OCI-LY3 (cell line): ENCODE data around the gene PJA2.
"Not testable (repeated sequence)": the region's sequence is repeated elsewhere in the genome, so short reads cannot be mapped to it uniquely, and the experiment has no call there.

Experiments
- H2AFZ ChIP-seq: fragments of 200-600, 300-600 bp; shearing (Covaris generic); 2 replicates; pipeline ENCODE4 v1.6.0; 2014; ENCODE audit warnings: antibody characterized with exemption, low read depth, low read length
- H3K27ac ChIP-seq: fragments of 200-600, 300-600 bp; sonication (generic); 2 replicates; pipeline ENCODE4 v1.5.1; 2014; ENCODE audit warnings: mild to moderate bottlenecking, low read length, moderate library complexity, mixed read lengths
- H3K27me3 ChIP-seq: fragments of 200-600, 300-600 bp; sonication (generic); 2 replicates; pipeline ENCODE4 v1.6.1; 2014; ENCODE audit warnings: low read depth, low read length, mixed read lengths
- H3K36me3 ChIP-seq: fragments of 200-600, 300-600 bp; sonication (generic); replicated peaks from 2 replicates; pipeline ENCODE3; 2014; ENCODE audit warnings: low read depth, low read length, mixed read lengths
- H3K4me1 ChIP-seq: fragments of 300-600, 200-600 bp; sonication (generic); 2 replicates; pipeline ENCODE4 v1.6.1; 2014; ENCODE audit warnings: low read length, mixed read lengths
- H3K4me2 ChIP-seq: fragments of 200-600, 300-600 bp; sonication (generic); 2 replicates; pipeline ENCODE4 v1.6.1; 2014; ENCODE audit warnings: low read length, mixed read lengths
- H3K4me3 ChIP-seq: fragments of 300-600, 200-600 bp; sonication (generic); 2 replicates; pipeline ENCODE4 v1.5.1; 2014; ENCODE audit warnings: antibody characterized with exemption, mild to moderate bottlenecking, low read length, moderate library complexity
- H3K79me2 ChIP-seq: fragments of 300-600, 200-600 bp; shearing (Covaris generic); 2 replicates; pipeline ENCODE4 v1.6.1; 2014; ENCODE audit warnings: mild to moderate bottlenecking, low read length, mixed read lengths
- H3K9ac ChIP-seq: fragments of 300-600, 200-600 bp; shearing (Covaris generic); 2 replicates; pipeline ENCODE4 v1.6.0; 2014; ENCODE audit warnings: mild to moderate bottlenecking, low read length, moderate library complexity
- H3K9me3 ChIP-seq: fragments of 200-600, 300-600 bp; shearing (Covaris generic); 2 replicates; pipeline ENCODE4 v1.6.1; 2014; ENCODE audit warnings: low read length, mixed read lengths; ENCODE audit not compliant: insufficient read depth
- H4K20me1 ChIP-seq: fragments of 200-600, 300-600 bp; sonication (generic); 2 replicates; pipeline ENCODE4 v1.6.1; 2016; ENCODE audit warnings: low read length, mixed read lengths; ENCODE audit not compliant: insufficient read depth
- EZH2phosphoT487 ChIP-seq: fragments of 200-600 bp; shearing (Covaris generic); IDR thresholded peaks from 2 replicates; pipeline ENCODE4 v1.6.1; 2018; ENCODE audit warnings: antibody characterized with exemption, mixed run types, low read depth
- TF ChIP-seq, protein P1 (sequence below): fragments of 200-600, 300-600 bp; sonication (generic); IDR thresholded peaks from 2 replicates; pipeline ENCODE4 v1.5.1; 2014; ENCODE audit warnings: antibody characterized with exemption, low read length, low read depth

Gene PJA2

DNA sequence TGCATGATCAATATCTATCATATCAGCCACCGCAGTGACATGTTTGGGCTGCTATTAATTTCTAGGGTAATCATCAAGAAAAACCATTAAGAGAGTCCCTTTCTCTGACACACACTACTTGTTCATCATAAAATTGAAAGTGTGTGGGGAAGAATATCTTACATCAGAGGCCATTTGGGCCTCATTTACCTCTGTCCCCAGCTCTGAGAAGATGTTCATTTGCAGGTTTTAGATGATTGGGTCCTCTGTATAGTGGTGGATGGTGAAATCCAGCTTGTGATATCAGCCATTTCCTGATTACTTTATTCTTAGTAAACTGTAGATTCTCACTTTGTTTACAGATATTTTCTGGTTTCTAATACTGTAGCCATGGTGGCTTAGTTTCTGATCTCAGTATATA lies 29.8 kb upstream of the PJA2 start:
- Histone ChIP-seq H3K27me3 (no peaks in the 10 kb centered on the region), H3K9ac (no peak overlapping the region), H3K79me2 (no peaks in the 10 kb centered on the region), H3K4me1 (no peaks in the 10 kb centered on the region), H3K27ac (no peak overlapping the region), H2AFZ (no peak overlapping the region), H3K36me3 (no peaks in the 10 kb centered on the region), H4K20me1 (no peaks in the 10 kb centered on the region), H3K9me3 (no peaks in the 10 kb centered on the region), H3K4me3 (no peak overlapping the region), H3K4me2 (no peak overlapping the region)
- TF ChIP-seq, protein P1, sequence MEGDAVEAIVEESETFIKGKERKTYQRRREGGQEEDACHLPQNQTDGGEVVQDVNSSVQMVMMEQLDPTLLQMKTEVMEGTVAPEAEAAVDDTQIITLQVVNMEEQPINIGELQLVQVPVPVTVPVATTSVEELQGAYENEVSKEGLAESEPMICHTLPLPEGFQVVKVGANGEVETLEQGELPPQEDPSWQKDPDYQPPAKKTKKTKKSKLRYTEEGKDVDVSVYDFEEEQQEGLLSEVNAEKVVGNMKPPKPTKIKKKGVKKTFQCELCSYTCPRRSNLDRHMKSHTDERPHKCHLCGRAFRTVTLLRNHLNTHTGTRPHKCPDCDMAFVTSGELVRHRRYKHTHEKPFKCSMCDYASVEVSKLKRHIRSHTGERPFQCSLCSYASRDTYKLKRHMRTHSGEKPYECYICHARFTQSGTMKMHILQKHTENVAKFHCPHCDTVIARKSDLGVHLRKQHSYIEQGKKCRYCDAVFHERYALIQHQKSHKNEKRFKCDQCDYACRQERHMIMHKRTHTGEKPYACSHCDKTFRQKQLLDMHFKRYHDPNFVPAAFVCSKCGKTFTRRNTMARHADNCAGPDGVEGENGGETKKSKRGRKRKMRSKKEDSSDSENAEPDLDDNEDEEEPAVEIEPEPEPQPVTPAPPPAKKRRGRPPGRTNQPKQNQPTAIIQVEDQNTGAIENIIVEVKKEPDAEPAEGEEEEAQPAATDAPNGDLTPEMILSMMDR = no peak
- no peak for TF ChIP-seq EZH2phosphoT487

DNA sequence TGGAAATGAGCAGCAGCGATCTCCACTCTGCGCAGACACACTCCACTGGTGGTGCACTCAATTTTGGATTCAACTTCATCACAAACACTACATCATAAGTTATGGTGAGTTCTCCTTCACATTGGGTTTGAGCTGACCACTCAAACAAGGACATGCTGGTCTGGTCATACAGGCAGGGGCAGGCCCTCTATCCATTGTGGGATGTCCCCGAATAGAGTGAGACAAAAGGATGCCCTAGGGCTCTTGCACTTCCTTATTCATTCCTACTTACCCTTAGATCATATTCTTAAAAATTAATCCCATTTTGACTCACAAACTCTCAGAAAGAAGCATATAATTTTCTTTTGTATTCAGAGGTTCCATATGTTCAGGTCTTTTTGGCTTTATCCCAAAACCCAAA lies 16.3 kb upstream of the PJA2 start:
- H4K20me1 ChIP-seq = no peaks in the 10 kb centered on the region
- no peak overlapping the region for H3K4me3 ChIP-seq
- H3K79me2 ChIP-seq = no peaks in the 10 kb centered on the region
- no peak overlapping the region for H2AFZ ChIP-seq
- no peak overlapping the region for H3K27ac ChIP-seq
- no peaks in the 10 kb centered on the region for H3K27me3 ChIP-seq
- peaks cover 3% of the 10 kb centered on the region; the same call in 1 of the 2 replicates for H3K4me1 ChIP-seq
- H3K9me3 ChIP-seq = no peaks in the 10 kb centered on the region
- TF ChIP-seq EZH2phosphoT487 = no peak
- TF ChIP-seq, protein P1 = no peak
- H3K4me2 ChIP-seq = no peak overlapping the region
- H3K9ac ChIP-seq = no peak overlapping the region
- H3K36me3 ChIP-seq = no peaks in the 10 kb centered on the region

DNA sequence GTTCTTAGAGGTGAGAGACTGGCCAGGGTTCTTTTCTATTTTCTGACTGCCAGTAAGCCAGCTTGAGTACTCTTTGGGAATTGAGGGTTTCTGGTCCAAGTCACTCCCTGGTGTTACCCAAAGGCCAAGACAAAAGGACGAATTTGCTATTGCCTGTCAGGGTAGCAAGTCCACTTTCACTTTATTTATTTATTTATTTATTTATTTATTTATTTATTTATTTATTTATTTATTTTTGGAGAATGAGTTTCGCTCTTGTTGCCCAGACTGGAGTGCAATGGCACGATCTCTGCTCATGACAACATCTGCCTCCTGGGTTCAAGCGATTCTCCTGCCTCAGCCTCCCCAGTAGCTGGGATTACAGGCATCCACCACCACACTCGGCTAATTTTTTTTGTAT lies 15.7 kb upstream of the PJA2 start:
- not testable (repeated sequence) for H3K4me1 ChIP-seq, H3K27ac ChIP-seq, H3K9ac ChIP-seq, H3K27me3 ChIP-seq, H3K4me3 ChIP-seq, H4K20me1 ChIP-seq, H3K9me3 ChIP-seq, H3K36me3 ChIP-seq, H2AFZ ChIP-seq, H3K79me2 ChIP-seq, H3K4me2 ChIP-seq

DNA sequence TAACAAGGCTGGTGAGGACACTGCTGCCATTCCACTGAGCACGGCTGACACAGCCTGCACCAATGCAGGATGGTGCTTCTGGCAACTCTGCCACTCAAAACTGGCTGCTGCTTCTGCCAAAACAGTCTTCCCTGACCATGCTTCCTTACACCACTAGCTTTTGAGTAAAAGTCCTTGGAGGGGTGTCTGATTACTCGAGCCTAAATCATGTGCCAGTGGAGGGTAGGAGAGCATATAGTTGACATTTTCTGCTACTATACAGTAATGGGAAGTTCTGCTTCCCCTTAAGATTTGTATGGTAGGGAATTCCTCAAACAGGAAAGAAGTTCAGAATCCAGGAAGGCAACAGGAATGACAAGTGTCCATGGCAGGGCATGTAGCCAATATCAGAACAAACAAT lies 12.2 kb upstream of the PJA2 start:
- Histone ChIP-seq H3K27me3 (no peaks in the 10 kb centered on the region), H3K4me2 (no peak overlapping the region), H2AFZ (no peak overlapping the region), H3K4me1 (peaks cover 3% of the 10 kb centered on the region; the same call in 1 of the 2 replicates), H3K9ac (no peak overlapping the region), H3K4me3 (no peak overlapping the region), H4K20me1 (no peaks in the 10 kb centered on the region), H3K27ac (no peak overlapping the region), H3K9me3 (no peaks in the 10 kb centered on the region), H3K79me2 (no peaks in the 10 kb centered on the region), H3K36me3 (no peaks in the 10 kb centered on the region)
- TF ChIP-seq, protein P1 = no peak
- no peak for TF ChIP-seq EZH2phosphoT487

DNA sequence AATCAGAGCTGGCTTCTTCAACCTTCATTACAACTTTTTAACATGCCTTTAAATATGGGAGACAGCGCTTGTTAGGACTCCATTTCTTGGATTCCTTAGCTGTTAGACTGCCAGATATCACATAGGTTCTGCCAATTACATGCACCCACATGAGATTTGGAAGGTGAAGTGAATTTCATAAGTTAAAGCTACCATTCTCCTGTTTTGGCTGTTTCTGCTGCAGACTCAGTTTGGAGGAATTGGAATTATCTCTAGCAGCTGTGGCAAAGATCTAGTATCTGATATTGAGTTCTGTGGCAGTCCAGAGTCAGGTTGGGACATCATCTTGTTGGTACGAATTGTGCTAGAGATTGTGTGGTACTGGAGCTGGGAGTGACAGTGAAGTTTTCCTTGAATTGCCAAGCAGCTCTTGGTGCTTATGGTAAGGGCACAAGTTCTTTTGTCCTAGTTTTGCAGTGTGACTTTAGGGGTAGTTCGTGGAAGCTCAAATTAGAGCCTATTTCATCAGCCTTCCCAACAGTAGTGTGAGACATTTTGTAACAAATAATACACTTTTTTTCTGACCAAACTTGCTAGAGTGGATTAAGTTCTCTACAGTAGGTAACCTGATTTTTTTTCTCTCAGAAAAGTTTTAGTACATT lies 9.1 kb upstream of the PJA2 start:
- no peak overlapping the region for H3K4me2 ChIP-seq
- no peak overlapping the region for H3K9ac ChIP-seq
- no peak overlapping the region for H2AFZ ChIP-seq

More for the DNA sequence above, 9.1 kb upstream of the PJA2 start:
- H3K9me3 ChIP-seq = no peaks in the 10 kb centered on the region
- H3K27ac ChIP-seq = no peak overlapping the region
- H3K79me2 ChIP-seq = no peaks in the 10 kb centered on the region
- no peaks in the 10 kb centered on the region for H3K27me3 ChIP-seq
- TF ChIP-seq, protein P1 = no peak
- no peak for TF ChIP-seq EZH2phosphoT487
- H4K20me1 ChIP-seq = no peaks in the 10 kb centered on the region
- H3K4me3 ChIP-seq = no peak overlapping the region
- H3K4me1 ChIP-seq = no peaks in the 10 kb centered on the region
- no peaks in the 10 kb centered on the region for H3K36me3 ChIP-seq
